K562 (cell line): ENCODE measurements around the gene HEPACAM2. TPM values are rescaled to one million over a fixed set of nuclear protein-coding genes. Genes with fewer than 3 reads are reported as not detected.
A peak's percentile ranks its signal among the peaks of the same experiment; 100 is the strongest.

ENCODE experiments used
- CUX1 ChIP-seq: fragments of 200-800 bp; sonication (Bioruptor generic); IDR thresholded peaks from 2 replicates; pipeline ENCODE4 v1.6.1; 2016; ENCODE audit warnings: missing genetic modification characterization, missing compliant biosample characterization
- GATAD2B ChIP-seq: fragments of 450-650 bp; IDR thresholded peaks from 2 replicates; pipeline ENCODE4 v1.6.1; 2017; ENCODE audit warnings: mild to moderate bottlenecking, borderline replicate concordance
- MTA2 ChIP-seq: fragments of 450-650 bp; IDR thresholded peaks from 2 replicates; pipeline ENCODE4 v1.6.1; 2016; ENCODE audit warnings: low read depth
- PBX2 ChIP-seq, 2 experiments: IDR thresholded peaks in 1 of 2; conservative IDR thresholded peaks in 1 of 2; 2 replicates each; pipeline ENCODE4 v1.6.1; 2016; ENCODE audit warnings: low read depth in 2 of 2, mild to moderate bottlenecking in 1 of 2, missing compliant biosample characterization in 1 of 2, missing genetic modification characterization in 1 of 2, moderate library complexity in 1 of 2
- REST ChIP-seq, 2 experiments: fragments of 450-650 bp; formaldehyde crosslinking in 1 of 2; IDR thresholded peaks; 2 replicates each; pipeline versions ENCODE4 v1.4.0 to v1.6.1; 2014 to 2020; ENCODE audit warnings: mild to moderate bottlenecking in 2 of 2, borderline replicate concordance in 1 of 2, low read depth in 1 of 2
- ZNF280B ChIP-seq: fragments of 250-450 bp; sonication (Bioruptor Pico); IDR thresholded peaks from 2 replicates; pipeline ENCODE4 v1.5.1; 2021; ENCODE audit warnings: mild to moderate bottlenecking
- polyA plus RNA-seq, 8 experiments: library from polyadenylated mRNA; depleted of rRNA in 4 of 8; stranded (reverse) in 5 of 8; unstranded in 3 of 8; fragments of >200 nt; fragmentation: Nextera tagmentation in 2 of 8; fragmentation: Illumina TruSeq in 1 of 8; extraction: Ambion mirVana in 2 of 8; extraction: Trizol in 1 of 8; gene quantifications; 2 replicates each; pipeline versions ENCODE4 v1.2.1 to v1.2.3, GENCODE V29; 2011 to 2014; ENCODE audit warnings: inconsistent platforms in 1 of 8, missing spikeins in 1 of 8
- total RNA-seq, 7 experiments: library from RNA; depleted of rRNA in 6 of 7; stranded (reverse); fragments of >200 nt in 6 of 7; fragmentation: Illumina TruSeq in 2 of 7; extraction: Trizol in 2 of 7; gene quantifications; 2 replicates each; pipeline versions ENCODE4 v1.2.1 to v1.2.3, GENCODE V29; 2011 to 2021; ENCODE audit warnings: low replicate concordance in 1 of 7

Gene HEPACAM2
- total and polyA plus RNA-seq, 9 of the 15 experiments (the other 6 are each of a cell fraction or from before 2014, with no cell fraction given), result 2.0 to 6.5 (median 3.9) TPM

- TF ChIP-seq REST (IDR thresholded peaks at IDR 0.05; ENCODE audit: borderline replicate concordance) (peak; percentile 63; the same call in 1 of the 2 replicates), REST (CRISPR knock-in tag; IDR thresholded peaks at IDR 0.05; ENCODE audit: low read depth) (no peak), CUX1 (CRISPR knock-in tag) (no peak), ZNF280B (no peak), GATAD2B (0 out of 2 replicates have a peak, but pooled peaks have one; percentile 9), MTA2 (no peak), PBX2 (CRISPR knock-in tag; IDR thresholded peaks at IDR 0.05; ENCODE audit: low read depth) (no peak), PBX2 (tag; conservative IDR thresholded peaks at IDR 0.05; ENCODE audit: low read depth) (peak; percentile 46; the same call in 1 of the 2 replicates)
Measured at GRCh38 chr7:93245525-93246432, 19.5 kb upstream of the HEPACAM2 start (continued).
